HepG2 (cell line): ENCODE data around the gene NPB. TPM values are rescaled to one million over a fixed set of nuclear protein-coding genes. Genes with fewer than 3 reads are reported as not detected.
A peak's percentile ranks its signal among the peaks of the same experiment; 100 is the strongest.

ENCODE experiments used
- CBFB ChIP-seq: sonication (generic); formaldehyde crosslinking; IDR thresholded peaks from 2 replicates; pipeline ENCODE4 v1.4.0; 2020; ENCODE audit warnings: missing genetic modification reagents
- CERS6 ChIP-seq: sonication (generic); formaldehyde crosslinking; IDR thresholded peaks from 2 replicates; pipeline ENCODE4 v1.5.0; 2020; ENCODE audit warnings: missing genetic modification reagents
- EEA1 ChIP-seq: sonication (generic); formaldehyde crosslinking; IDR thresholded peaks from 2 replicates; pipeline ENCODE4 v1.5.1; 2020; ENCODE audit warnings: mild to moderate bottlenecking, missing genetic modification reagents, borderline replicate concordance
- EP300 ChIP-seq, 3 experiments: sonication (generic) in 1 of 3; formaldehyde crosslinking in 1 of 3; IDR thresholded peaks; 2 replicates each; pipeline versions ENCODE4 v1.5.1 to v1.6.1; 2011 to 2020; ENCODE audit warnings: low read depth in 2 of 3, low read length in 2 of 3, borderline replicate concordance in 1 of 3, improper control_type of control experiment in 1 of 3, mild to moderate bottlenecking in 1 of 3, missing genetic modification reagents in 1 of 3, moderate library complexity in 1 of 3
- HNRNPL ChIP-seq: fragments of 200-400 bp; formaldehyde crosslinking; IDR thresholded peaks from 2 replicates; pipeline ENCODE4 v1.6.1; 2017; ENCODE audit warnings: mild to moderate bottlenecking, low read depth, low read length
- IKZF1 ChIP-seq: fragments of 450-650 bp; IDR thresholded peaks from 2 replicates; pipeline ENCODE4 v1.7.1; 2016
- ISL2 ChIP-seq: sonication (generic); formaldehyde crosslinking; IDR thresholded peaks from 2 replicates; pipeline ENCODE4 v1.5.0; 2020; ENCODE audit warnings: missing genetic modification reagents
- KMT2B ChIP-seq: IDR thresholded peaks from 2 replicates; pipeline ENCODE4 v1.6.1; 2016; ENCODE audit warnings: missing genetic modification reagents, missing compliant biosample characterization
- MED8 ChIP-seq: sonication (generic); formaldehyde crosslinking; IDR thresholded peaks from 2 replicates; pipeline ENCODE4 v1.8.1; 2023; ENCODE audit warnings: mild to moderate bottlenecking, missing genetic modification reagents; ENCODE audit not compliant: insufficient replicate concordance
- MTF2 ChIP-seq: sonication (generic); formaldehyde crosslinking; IDR thresholded peaks from 2 replicates; pipeline ENCODE4 v1.5.0; 2020; ENCODE audit warnings: missing genetic modification reagents, borderline replicate concordance
- NFYC ChIP-seq: IDR thresholded peaks from 2 replicates; pipeline ENCODE4 v1.6.1; 2016; ENCODE audit warnings: missing genetic modification reagents, missing compliant biosample characterization
- POLR2A ChIP-seq, 2 experiments: IDR thresholded peaks; 2 replicates each; pipeline ENCODE4 v1.6.1; 2011; ENCODE audit warnings: low read depth in 2 of 2, low read length in 2 of 2, mild to moderate bottlenecking in 1 of 2, moderate library complexity in 1 of 2; ENCODE audit not compliant: insufficient read depth in 1 of 2
- RBFOX2 ChIP-seq: fragments of 200-400 bp; formaldehyde crosslinking; IDR thresholded peaks from 2 replicates; pipeline ENCODE4 v1.6.1; 2017; ENCODE audit warnings: low read depth, mild to moderate bottlenecking, low read length
- RORA ChIP-seq: sonication (generic); formaldehyde crosslinking; IDR thresholded peaks from 2 replicates; pipeline ENCODE4 v1.5.0; 2020; ENCODE audit warnings: mild to moderate bottlenecking, missing genetic modification reagents, moderate library complexity
- SKI ChIP-seq: fragments of 450-650 bp; IDR thresholded peaks from one replicate; pipeline ENCODE4 v1.6.1; 2018; ENCODE audit warnings: mild to moderate bottlenecking; ENCODE audit not compliant: partially characterized antibody
- SUZ12 ChIP-seq: fragments of 150-350 bp; IDR thresholded peaks from 2 replicates; pipeline ENCODE4 v1.6.1; 2014; ENCODE audit warnings: low read depth, low read length
- TBP ChIP-seq: sonication (generic); formaldehyde crosslinking; IDR thresholded peaks from 2 replicates; pipeline ENCODE4 v1.5.0; 2020; ENCODE audit warnings: missing genetic modification reagents
- TGIF2 ChIP-seq: IDR thresholded peaks from 2 replicates; pipeline ENCODE4 v1.6.1; 2016; ENCODE audit warnings: control low read depth, missing compliant biosample characterization
- U2AF1 ChIP-seq: fragments of 200-400 bp; formaldehyde crosslinking; optimal IDR thresholded peaks from 2 replicates; pipeline ENCODE3; 2017; ENCODE audit warnings: mild to moderate bottlenecking, low read depth, low read length
- ZNF44 ChIP-seq: sonication (generic); formaldehyde crosslinking; IDR thresholded peaks from 2 replicates; pipeline ENCODE4 v1.5.1; 2020; ENCODE audit warnings: mild to moderate bottlenecking, missing genetic modification reagents
- ZNF451 ChIP-seq: sonication (generic); formaldehyde crosslinking; IDR thresholded peaks from 2 replicates; pipeline ENCODE4 v1.5.0; 2020; ENCODE audit warnings: mild to moderate bottlenecking, missing genetic modification reagents
- ZNF570 ChIP-seq: sonication (generic); formaldehyde crosslinking; IDR thresholded peaks from 2 replicates; pipeline ENCODE4 v1.4.0; 2020; ENCODE audit warnings: mild to moderate bottlenecking, missing genetic modification reagents, borderline replicate concordance
- ZNF674 ChIP-seq: sonication (generic); formaldehyde crosslinking; IDR thresholded peaks from 2 replicates; pipeline ENCODE4 v1.5.0; 2020; ENCODE audit warnings: low read depth, mild to moderate bottlenecking, missing genetic modification reagents
- ZNF7 ChIP-seq: IDR thresholded peaks from 2 replicates; pipeline ENCODE4 v1.6.1; 2016; ENCODE audit warnings: missing biosample characterization, missing genetic modification reagents
- polyA plus RNA-seq, 8 experiments: library from polyadenylated mRNA; depleted of rRNA in 3 of 8; stranded (reverse) in 7 of 8; unstranded in 1 of 8; fragments of >200 nt; fragmentation: Illumina TruSeq in 4 of 8; extraction: Trizol in 4 of 8; gene quantifications; 2 replicates each; pipeline versions ENCODE4 v1.2.1 to v1.2.3, GENCODE V29; 2011 to 2016; ENCODE audit warnings: low read depth in 4 of 8, missing spikeins in 1 of 8, mixed read lengths in 1 of 8; ENCODE audit not compliant: insufficient read depth in 1 of 8
- total RNA-seq, 5 experiments: library from RNA; depleted of rRNA; stranded (reverse); fragments of >200 nt; fragmentation: Illumina TruSeq; extraction: Trizol; gene quantifications; 2 replicates each; pipeline ENCODE4 v1.2.3, GENCODE V29; 2016; ENCODE audit warnings: low read depth in 1 of 5
- TF ChIP-seq, protein P1 (sequence below): sonication (generic); formaldehyde crosslinking; IDR thresholded peaks from 2 replicates; pipeline ENCODE4 v1.5.1; 2020; ENCODE audit warnings: mild to moderate bottlenecking, missing genetic modification reagents, moderate library complexity
- TF ChIP-seq, protein P2 (sequence below): IDR thresholded peaks from 2 replicates; pipeline ENCODE4 v1.6.1; 2012; ENCODE audit warnings: inconsistent platforms

The NPB gene
- total and polyA plus RNA-seq, 2 of the 13 experiments (the other 11 are each of a cell fraction or from before 2014, with no cell fraction given) = 0.11 to 0.93 TPM

DNA sequence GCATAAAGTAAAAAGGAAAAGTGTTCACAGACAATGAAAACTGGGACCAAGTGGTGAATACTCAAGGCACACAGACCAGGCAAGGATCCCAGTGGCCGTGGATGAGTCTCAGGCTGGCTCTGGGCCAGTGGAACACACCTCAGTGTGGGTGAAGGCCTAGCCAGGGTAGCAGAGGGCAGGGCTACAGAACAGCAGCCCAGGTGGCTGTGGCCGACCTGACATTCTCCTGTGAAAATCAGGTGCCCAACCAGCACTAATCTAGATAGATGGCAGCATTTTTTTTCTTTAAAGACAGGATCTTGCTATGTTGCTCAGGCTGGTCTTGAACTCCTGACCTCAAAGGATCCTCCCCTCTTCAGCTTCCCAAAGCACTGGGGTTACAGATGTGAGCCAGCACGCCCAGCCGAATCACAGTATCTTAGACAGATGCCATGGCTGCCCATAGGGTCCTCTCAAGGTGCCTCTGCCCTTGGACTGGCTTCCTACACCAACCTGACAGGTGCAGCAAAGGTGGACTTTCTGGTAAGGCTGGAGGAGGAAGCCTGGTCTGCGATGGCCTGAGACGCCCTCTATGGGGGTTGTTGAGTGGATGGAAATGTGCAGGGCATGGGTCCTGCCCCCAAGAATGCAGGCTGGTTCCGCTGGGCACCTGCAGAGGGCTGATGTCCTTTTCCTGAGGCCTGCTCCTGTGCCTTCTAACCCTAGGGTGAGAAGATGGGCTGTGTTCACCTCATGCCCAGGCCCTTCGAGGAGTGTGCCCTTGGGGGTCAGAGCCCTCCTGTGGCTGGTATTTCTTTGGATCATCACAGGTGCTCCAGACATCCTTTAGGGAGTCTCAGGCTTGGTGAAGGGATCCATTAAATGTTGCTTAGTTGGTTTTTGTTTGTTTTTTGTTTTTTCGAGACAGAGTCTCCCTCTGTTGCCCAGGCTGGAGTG, 37.9 kb upstream of the NPB start (continued):
- TF ChIP-seq CERS6 (CRISPR knock-in tag) (no peak), MTF2 (CRISPR knock-in tag) (no peak), POLR2A (IDR thresholded peaks at IDR 0.05; ENCODE audit: insufficient read depth in 1 of 2, low read depth in 2 of 2, low read length in 2 of 2) (peak in 1 of 2 experiments; percentile 28; a peak in 1 of 4 replicates), SKI (no peak), IKZF1 (no peak), ZNF7 (CRISPR knock-in tag) (no peak), ISL2 (CRISPR knock-in tag) (no peak), RORA (CRISPR knock-in tag) (no peak), MED8 (CRISPR knock-in tag) (no peak), ZNF570 (CRISPR knock-in tag) (no peak), ZNF674 (no peak), EEA1 (CRISPR knock-in tag) (0 out of 2 replicates have a peak, but pooled peaks have one; percentile 36), SUZ12 (no peak), NFYC (CRISPR knock-in tag) (no peak), RBFOX2 (peak; percentile 55), KMT2B (CRISPR knock-in tag) (no peak), HNRNPL (peak; percentile 58; the same call in 1 of the 2 replicates), ZNF451 (CRISPR knock-in tag) (0 out of 2 replicates have a peak, but pooled peaks have one; percentile 41), EP300 (IDR thresholded peaks at IDR 0.05; ENCODE audit: low read depth in 2 of 2, low read length in 2 of 2) (no peak), EP300 (CRISPR knock-in tag; IDR thresholded peaks at IDR 0.05; ENCODE audit: borderline replicate concordance) (0 out of 2 replicates have a peak, but pooled peaks have one; percentile 13), TGIF2 (CRISPR knock-in tag) (no peak), CBFB (CRISPR knock-in tag) (no peak), TBP (CRISPR knock-in tag) (no peak), ZNF44 (CRISPR knock-in tag) (peak; percentile 29; the same call in 1 of the 2 replicates), U2AF1 (peak; percentile 33)
- TF ChIP-seq, protein P1, sequence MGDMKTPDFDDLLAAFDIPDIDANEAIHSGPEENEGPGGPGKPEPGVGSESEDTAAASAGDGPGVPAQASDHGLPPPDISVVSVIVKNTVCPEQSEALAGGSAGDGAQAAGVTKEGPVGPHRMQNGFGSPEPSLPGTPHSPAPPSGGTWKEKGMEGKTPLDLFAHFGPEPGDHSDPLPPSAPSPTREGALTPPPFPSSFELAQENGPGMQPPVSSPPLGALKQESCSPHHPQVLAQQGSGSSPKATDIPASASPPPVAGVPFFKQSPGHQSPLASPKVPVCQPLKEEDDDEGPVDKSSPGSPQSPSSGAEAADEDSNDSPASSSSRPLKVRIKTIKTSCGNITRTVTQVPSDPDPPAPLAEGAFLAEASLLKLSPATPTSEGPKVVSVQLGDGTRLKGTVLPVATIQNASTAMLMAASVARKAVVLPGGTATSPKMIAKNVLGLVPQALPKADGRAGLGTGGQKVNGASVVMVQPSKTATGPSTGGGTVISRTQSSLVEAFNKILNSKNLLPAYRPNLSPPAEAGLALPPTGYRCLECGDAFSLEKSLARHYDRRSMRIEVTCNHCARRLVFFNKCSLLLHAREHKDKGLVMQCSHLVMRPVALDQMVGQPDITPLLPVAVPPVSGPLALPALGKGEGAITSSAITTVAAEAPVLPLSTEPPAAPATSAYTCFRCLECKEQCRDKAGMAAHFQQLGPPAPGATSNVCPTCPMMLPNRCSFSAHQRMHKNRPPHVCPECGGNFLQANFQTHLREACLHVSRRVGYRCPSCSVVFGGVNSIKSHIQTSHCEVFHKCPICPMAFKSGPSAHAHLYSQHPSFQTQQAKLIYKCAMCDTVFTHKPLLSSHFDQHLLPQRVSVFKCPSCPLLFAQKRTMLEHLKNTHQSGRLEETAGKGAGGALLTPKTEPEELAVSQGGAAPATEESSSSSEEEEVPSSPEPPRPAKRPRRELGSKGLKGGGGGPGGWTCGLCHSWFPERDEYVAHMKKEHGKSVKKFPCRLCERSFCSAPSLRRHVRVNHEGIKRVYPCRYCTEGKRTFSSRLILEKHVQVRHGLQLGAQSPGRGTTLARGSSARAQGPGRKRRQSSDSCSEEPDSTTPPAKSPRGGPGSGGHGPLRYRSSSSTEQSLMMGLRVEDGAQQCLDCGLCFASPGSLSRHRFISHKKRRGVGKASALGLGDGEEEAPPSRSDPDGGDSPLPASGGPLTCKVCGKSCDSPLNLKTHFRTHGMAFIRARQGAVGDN (CRISPR knock-in tag) = peak; percentile 75
- TF ChIP-seq, protein P2, sequence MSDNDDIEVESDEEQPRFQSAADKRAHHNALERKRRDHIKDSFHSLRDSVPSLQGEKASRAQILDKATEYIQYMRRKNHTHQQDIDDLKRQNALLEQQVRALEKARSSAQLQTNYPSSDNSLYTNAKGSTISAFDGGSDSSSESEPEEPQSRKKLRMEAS = no peak
